GM12874 (cell line): ENCODE measurements around the gene ELAPOR2.

Experiments used
- CTCF ChIP-seq: IDR thresholded peaks from 2 replicates; pipeline ENCODE4 v1.5.1; 2011; ENCODE audit warnings: low read depth, mild to moderate bottlenecking, control low read depth, low read length, moderate library complexity; ENCODE audit not compliant: insufficient read depth

The ELAPOR2 gene

GRCh38 chr7:87058744-87059524 is 520 bp downstream of the ELAPOR2 start:
- TF ChIP-seq CTCF: no peak

- no peak for TF ChIP-seq CTCF
Observed at GRCh38 chr7:87057210-87057609, 2.2 kb downstream of the ELAPOR2 start.

GRCh38 chr7:87056346-87056745 is 3.1 kb downstream of the ELAPOR2 start:
- no peak for TF ChIP-seq CTCF

GRCh38 chr7:87048839-87049238 is 10.6 kb downstream of the ELAPOR2 start:
- TF ChIP-seq CTCF: no peak

GRCh38 chr7:87046456-87046855 is 13.0 kb downstream of the ELAPOR2 start:
- no peak for TF ChIP-seq CTCF

- TF ChIP-seq CTCF: no peak
Observed at GRCh38 chr7:87038993-87039690, 20.3 kb downstream of the ELAPOR2 start.

- TF ChIP-seq CTCF: no peak
Observed at GRCh38 chr7:87036985-87037384, 22.5 kb downstream of the ELAPOR2 start.
